Dedifferentiated amniotic fluid mesenchymal stem cell (primary cell): ENCODE results near the gene USP6NL.
"Not testable (repeated sequence)": the region's sequence is repeated elsewhere in the genome, so short reads cannot be mapped to it uniquely, and the experiment has no call there.

Experiments
- DNase-seq: peaks from one replicate; pipeline ENCODE4 v3.0.0-alpha.2; 2016; ENCODE audit errors: extremely low spot score

Gene USP6NL

GRCh38 chr10:11611248-11612020 is at the start of gene USP6NL:
TSS of gene USP6NL (minus strand) at chr10:11611650. CDS start at chr10:11597634, 14,016 bp downstream.
- peak; percentile 65 for DNase-seq

DNA sequence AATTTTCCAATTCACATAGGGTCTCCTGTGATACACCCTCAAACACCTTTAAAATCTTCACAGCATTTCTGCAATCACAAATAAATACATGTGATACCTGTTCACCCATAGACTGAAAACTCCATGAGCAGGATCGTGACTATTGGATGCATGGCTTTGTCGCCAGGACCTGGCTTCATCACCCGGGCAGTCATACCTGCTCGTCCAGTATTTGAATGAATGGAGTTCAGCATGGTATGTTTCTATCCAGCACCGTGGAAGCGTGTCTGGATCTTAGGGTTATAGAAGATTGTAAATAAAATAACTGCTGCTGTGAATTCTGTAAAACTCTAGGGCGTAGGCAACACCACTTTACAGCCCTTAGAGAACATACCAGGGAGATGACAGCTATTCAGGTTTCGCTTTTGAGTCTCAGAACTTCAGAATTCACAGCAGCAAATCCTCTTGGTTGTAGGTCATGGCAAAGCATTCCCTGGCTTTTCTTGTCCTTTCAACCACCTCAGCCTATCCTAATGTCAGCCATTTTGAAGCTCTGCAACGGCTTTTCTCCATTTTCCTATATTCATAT is 47.4 kb upstream of the USP6NL start:
- no peak for DNase-seq

- DNase-seq, result no peak
These were observed 44.4 kb upstream of the USP6NL start for GRCh38 chr10:11655836-11656235.

DNA sequence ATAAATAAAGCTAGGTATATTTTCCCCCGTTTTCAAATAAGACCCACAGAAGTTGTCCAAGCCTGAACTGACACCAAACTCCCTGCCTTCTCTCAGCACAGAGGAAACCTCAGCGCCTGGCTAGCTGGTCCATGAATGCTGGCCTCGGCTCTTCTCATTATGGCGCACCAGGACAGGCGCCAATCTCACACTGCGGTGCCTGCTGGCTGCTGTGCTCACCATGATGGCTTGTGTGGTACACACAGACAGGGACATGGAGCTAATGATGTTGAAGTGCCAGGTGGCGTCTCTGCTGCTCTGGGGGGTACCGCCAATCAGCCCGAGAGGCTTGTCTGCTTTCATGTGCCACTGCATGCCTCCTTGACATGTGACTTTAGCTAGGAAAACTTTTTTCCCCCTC is 43.2 kb upstream of the USP6NL start:
- no peak for DNase-seq

DNA sequence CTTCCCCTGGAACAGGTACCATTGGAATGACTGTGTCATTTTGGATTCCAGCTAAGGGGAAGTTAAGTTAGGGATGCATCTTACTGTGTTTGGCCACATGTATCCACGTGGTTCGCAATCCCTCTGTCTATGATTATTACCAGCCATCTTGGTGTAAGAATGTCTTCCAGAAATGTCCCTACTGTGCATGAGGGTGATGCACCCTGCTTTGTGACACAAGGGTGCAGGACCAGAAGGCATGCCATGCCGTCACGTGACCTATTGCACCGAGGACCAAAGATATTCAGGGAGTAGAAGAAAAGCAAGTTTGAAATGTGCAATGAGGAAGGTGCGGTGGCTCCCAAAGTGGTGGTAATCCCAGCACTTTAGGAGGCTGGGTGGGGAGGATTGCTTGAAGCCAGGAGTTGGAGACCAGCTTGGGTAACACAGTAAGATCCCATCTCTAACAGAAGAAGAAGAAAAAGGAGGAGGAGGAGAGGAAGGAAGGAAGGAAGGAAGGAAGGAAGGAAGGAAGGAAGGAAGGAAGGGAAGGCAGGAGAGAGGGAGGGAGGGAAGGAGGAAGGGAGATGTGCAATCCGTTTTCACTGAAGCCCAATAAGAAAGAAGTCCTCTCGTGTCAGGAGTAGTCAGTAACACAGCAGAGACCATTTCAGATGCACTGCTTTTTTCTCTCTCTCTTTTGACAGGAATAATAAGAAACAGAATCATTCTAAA is 42.5 kb upstream of the USP6NL start:
- no peak for DNase-seq

- DNase-seq, result no peak
These were observed 36.2 kb upstream of the USP6NL start for GRCh38 chr10:11647676-11648075.

GRCh38 chr10:11646450-11646849 is 35.0 kb upstream of the USP6NL start:
- DNase-seq, result no peak

GRCh38 chr10:11643039-11643438 is 31.6 kb upstream of the USP6NL start:
- no peak for DNase-seq

DNA sequence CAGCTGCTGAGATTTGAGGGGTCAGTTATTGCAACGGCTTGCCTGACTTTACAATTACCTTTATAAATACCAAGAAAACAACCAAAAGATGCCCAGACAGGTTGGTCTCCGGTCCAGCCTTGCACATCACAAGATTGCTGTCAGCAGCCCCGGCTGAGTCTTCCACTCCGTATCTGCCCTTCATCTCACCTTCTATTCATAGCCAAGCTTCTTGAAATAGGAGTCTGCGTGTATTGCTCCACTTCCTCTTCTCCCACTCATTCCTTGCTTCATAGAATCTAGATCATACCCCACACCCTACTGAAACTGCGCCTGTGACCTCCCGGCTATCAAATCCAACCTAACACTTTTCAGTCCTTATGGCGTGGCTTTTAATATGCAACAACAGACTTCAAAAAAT is 31.1 kb upstream of the USP6NL start:
- DNase-seq, result no peak

DNA sequence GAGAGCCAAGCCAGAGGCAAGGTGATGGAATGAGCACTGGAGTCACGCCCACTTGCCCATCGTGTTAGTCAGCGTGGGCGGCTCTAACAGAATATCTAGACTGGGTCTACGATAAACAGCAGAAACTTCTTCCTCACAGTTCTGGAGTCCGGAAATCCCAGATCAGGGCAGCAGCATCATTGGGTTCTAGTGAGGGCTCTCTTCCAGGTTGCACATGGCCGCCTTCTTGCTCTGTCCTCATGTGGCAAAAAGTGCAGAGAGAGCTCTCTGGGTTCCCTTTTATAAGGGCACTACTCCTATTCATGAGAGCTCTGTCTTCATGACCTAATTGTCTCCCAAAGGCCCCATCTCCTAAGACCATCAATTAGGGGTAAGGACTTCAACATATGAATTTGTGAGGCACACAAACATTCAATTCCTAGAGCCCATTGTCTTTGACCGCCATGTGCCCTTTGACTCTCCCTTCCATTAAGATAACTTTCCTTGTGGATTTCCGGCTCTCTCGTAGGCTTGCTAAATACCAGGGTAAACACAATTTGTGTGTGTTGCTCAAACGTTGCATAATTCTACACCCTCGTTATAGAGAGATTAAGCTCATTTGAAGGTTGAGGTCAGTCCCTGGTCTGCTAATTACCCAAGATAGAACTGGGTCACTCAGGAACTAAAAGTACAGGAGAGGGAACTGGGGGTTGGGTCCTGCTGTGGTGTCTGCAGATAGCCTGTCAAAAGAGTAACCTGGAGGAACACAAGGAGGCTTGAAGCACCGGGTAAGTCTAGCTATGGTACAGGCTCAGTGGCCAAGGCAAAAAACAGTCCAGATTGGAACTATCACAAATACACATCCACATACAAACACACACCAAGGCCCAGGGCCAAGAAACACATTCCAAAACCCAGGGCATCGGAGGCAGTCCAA is 28.7 kb upstream of the USP6NL start:
- DNase-seq, result no peak

GRCh38 chr10:11639362-11639761 is 27.9 kb upstream of the USP6NL start:
- DNase-seq, result no peak

DNA sequence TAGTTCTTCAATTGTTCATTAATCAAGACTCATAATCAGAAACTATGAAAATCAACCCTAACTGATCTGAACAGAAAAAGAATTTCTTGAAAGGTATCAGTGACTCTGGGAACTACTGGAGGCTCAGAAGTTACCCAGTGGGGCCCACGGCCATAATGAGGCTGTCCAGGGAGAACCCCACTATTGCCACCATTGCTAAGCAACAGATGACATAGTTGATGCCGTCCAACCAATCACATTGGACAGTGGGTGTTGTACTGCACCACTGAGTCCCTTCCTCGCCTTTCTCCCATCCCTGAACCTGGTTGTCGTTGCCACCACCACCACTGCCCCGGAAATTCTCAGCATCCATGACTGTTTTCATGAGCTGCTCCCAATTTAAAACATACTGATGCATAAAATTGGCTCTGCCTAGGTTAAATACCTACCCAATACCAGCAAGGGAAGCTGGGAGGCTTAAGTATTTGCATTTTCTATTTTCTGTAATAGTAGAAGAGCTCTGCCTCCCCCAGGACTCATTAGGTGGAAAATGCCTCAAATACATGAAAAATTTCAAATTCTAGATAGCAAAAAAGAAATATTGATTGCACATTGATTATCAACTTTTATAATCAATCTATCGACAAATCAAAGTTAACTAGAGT is 26.7 kb upstream of the USP6NL start:
- DNase-seq, result no peak

DNA sequence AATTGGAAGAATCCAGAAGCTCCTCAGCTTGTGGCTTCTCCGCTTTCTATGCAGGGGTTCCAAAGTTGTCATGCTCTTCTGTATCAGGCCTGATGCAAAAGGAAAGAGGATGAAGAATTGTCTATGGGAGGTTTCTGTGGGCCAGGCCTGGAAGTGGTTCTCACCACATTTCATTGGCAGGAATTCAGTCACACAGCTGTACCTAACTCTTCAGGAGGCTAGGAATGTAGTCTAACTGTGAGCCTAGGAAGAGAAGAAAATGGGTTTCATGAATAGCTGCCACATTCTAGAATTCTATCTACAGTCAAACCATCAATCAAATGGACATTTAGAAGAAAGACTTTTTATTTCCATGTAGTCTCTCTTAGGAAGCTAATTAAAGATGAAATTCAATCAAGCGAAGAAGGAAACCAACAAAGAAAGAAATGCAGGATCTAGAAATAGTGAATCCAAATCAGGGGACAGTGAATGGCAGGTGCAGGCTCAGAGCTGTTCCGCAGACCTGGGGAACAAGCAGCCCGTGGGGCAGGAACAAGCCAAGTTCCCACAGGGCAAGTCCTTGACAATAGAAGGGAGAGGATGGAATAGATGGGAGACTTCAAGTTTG is 25.4 kb upstream of the USP6NL start:
- no peak for DNase-seq

DNA sequence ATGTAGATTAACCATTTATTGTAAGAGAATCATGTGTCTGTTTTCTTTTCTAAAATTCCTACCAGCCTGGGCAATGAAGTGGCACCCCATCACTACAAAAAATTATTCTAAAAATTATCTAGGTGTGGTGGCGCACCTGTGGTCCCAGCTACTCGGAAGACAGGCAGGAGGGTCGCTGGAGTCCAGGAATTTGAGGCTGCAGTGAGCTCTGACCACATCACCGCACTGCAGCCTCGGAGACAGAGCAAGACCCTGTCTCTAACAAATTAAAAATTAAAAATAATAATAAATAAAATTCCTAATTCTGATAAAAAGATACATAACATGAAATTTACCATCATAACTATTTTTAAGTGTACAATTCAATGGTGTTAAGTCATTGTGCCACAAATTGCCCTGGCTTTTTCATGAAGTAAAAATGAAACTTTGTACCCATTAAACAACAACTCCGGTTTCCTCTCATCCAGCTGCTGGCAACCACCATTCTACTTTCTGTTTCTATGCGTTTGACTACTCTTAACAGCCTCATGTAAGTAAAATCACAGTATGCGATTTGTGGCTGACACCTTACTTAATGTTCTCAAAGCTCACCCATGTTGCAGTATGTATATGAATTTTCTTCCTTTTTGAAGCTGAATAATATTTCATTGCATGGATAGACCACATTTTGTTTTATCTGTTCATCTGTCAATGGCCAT is 20.6 kb upstream of the USP6NL start:
- DNase-seq, result no peak

GRCh38 chr10:11631291-11631690 is 19.8 kb upstream of the USP6NL start:
- no peak for DNase-seq

DNA sequence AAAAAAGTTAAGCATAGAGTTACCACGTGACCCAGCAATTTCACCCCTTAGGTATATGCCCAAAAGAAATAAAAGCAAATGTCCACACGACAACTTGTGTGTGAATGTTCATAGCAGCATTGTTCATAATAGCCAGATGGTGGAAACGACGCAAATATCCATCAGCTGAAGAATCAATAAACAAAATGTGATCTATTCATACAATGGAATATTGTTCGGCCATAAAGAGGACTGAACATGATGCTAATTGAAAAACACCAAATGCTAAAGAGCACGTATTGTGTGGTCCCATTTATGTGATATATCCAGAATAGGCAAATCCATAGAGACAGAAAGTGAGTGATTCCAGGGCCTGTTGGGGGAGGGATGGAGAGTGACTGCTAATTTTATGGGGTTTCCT is 18.3 kb upstream of the USP6NL start:
- no peak for DNase-seq

GRCh38 chr10:11627941-11628340 is 16.5 kb upstream of the USP6NL start:
- not testable (repeated sequence) for DNase-seq

- DNase-seq, result no peak
These were observed 14.6 kb upstream of the USP6NL start for GRCh38 chr10:11626071-11626470.

- DNase-seq, result no peak
These were observed 13.7 kb upstream of the USP6NL start for GRCh38 chr10:11625019-11625735.

- no peak for DNase-seq
These were observed 5.8 kb upstream of the USP6NL start for GRCh38 chr10:11617233-11617632.
